ENCODE data around the gene ARMC5. TPM values are rescaled to one million over a fixed set of nuclear protein-coding genes. Genes with fewer than 3 reads are reported as not detected.

Gene ARMC5
- total and polyA plus RNA-seq, 9 of the 15 experiments (the other 6 are each of a cell fraction or from before 2014, with no cell fraction given): 0.11 to 13.5 (median 2.1) TPM

DNA sequence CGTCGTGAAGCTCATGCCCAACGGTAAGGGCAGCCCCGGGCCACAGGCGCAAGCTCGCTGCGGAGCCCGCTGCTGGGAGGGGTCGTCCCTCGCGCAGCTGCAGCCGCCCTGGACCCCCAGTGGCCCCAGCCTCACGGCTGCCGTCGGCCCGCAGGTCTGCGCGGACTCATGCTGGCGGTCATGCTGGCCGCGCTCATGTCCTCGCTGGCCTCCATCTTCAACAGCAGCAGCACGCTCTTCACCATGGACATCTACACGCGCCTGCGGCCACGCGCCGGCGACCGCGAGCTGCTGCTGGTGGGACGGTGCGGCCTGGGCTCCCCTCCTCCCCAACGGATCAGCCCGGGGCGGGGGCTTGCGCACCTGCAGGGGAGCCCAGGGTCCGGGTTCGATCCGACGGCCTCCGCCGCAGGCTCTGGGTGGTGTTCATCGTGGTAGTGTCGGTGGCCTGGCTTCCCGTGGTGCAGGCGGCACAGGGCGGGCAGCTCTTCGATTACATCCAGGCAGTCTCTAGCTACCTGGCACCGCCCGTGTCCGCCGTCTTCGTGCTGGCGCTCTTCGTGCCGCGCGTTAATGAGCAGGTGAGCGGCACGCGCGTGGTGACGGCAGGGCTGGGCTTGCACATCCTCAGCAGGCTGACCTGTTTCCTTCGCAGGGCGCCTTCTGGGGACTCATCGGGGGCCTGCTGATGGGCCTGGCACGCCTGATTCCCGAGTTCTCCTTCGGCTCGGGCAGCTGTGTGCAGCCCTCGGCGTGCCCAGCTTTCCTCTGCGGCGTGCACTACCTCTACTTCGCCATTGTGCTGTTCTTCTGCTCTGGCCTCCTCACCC is 29.4 kb downstream of the ARMC5 start (continued):
- TF ChIP-seq, protein P1, sequence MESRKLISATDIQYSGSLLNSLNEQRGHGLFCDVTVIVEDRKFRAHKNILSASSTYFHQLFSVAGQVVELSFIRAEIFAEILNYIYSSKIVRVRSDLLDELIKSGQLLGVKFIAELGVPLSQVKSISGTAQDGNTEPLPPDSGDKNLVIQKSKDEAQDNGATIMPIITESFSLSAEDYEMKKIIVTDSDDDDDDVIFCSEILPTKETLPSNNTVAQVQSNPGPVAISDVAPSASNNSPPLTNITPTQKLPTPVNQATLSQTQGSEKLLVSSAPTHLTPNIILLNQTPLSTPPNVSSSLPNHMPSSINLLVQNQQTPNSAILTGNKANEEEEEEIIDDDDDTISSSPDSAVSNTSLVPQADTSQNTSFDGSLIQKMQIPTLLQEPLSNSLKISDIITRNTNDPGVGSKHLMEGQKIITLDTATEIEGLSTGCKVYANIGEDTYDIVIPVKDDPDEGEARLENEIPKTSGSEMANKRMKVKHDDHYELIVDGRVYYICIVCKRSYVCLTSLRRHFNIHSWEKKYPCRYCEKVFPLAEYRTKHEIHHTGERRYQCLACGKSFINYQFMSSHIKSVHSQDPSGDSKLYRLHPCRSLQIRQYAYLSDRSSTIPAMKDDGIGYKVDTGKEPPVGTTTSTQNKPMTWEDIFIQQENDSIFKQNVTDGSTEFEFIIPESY (CRISPR knock-in tag; IDR thresholded peaks at IDR 0.05): peak; percentile 90
- no peak for TF ChIP-seq SRF (CRISPR knock-in tag; IDR thresholded peaks at IDR 0.05)
- TF ChIP-seq STAT5A (IDR thresholded peaks at IDR 0.05; ENCODE audit: borderline replicate concordance, low read length): no peak
- TF ChIP-seq CBFA2T3 (IDR thresholded peaks at IDR 0.05): no peak
- peak; percentile 20 for TF ChIP-seq CCNT2 (IDR thresholded peaks at IDR 0.05; ENCODE audit: borderline replicate concordance, extremely low read depth, insufficient read length, low read depth, low read length)
- TF ChIP-seq BRD4 (IDR thresholded peaks at IDR 0.05): no peak
- TF ChIP-seq, protein P2, sequence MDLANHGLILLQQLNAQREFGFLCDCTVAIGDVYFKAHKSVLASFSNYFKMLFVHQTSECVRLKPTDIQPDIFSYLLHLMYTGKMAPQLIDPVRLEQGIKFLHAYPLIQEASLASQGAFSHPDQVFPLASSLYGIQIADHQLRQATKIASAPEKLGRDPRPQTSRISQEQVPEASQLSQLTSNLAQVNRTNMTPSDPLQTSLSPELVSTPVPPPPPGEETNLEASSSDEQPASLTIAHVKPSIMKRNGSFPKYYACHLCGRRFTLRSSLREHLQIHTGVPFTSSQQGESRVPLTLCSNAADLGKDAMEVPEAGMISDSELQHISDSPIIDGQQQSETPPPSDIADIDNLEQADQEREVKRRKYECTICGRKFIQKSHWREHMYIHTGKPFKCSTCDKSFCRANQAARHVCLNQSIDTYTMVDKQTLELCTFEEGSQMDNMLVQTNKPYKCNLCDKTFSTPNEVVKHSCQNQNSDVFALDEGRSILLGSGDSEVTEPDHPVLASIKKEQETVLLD (IDR thresholded peaks at IDR 0.05): no peak
- TF ChIP-seq MECOM (CRISPR knock-in tag; IDR thresholded peaks at IDR 0.05): no peak
- TF ChIP-seq, protein P3, sequence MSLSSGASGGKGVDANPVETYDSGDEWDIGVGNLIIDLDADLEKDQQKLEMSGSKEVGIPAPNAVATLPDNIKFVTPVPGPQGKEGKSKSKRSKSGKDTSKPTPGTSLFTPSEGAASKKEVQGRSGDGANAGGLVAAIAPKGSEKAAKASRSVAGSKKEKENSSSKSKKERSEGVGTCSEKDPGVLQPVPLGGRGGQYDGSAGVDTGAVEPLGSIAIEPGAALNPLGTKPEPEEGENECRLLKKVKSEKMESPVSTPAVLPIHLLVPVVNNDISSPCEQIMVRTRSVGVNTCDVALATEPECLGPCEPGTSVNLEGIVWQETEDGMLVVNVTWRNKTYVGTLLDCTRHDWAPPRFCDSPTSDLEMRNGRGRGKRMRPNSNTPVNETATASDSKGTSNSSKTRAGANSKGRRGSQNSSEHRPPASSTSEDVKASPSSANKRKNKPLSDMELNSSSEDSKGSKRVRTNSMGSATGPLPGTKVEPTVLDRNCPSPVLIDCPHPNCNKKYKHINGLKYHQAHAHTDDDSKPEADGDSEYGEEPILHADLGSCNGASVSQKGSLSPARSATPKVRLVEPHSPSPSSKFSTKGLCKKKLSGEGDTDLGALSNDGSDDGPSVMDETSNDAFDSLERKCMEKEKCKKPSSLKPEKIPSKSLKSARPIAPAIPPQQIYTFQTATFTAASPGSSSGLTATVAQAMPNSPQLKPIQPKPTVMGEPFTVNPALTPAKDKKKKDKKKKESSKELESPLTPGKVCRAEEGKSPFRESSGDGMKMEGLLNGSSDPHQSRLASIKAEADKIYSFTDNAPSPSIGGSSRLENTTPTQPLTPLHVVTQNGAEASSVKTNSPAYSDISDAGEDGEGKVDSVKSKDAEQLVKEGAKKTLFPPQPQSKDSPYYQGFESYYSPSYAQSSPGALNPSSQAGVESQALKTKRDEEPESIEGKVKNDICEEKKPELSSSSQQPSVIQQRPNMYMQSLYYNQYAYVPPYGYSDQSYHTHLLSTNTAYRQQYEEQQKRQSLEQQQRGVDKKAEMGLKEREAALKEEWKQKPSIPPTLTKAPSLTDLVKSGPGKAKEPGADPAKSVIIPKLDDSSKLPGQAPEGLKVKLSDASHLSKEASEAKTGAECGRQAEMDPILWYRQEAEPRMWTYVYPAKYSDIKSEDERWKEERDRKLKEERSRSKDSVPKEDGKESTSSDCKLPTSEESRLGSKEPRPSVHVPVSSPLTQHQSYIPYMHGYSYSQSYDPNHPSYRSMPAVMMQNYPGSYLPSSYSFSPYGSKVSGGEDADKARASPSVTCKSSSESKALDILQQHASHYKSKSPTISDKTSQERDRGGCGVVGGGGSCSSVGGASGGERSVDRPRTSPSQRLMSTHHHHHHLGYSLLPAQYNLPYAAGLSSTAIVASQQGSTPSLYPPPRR (CRISPR knock-in tag; IDR thresholded peaks at IDR 0.05; ENCODE audit: borderline replicate concordance): no peak
- no peak for TF ChIP-seq NFE2 (IDR thresholded peaks at IDR 0.05; ENCODE audit: low read depth)
- TF ChIP-seq CBX2 (IDR thresholded peaks at IDR 0.05; ENCODE audit: insufficient read depth, low read length, poor library complexity, severe bottlenecking): no peak
- no peak for TF ChIP-seq TRIM28 (IDR thresholded peaks at IDR 0.05)
- no peak for TF ChIP-seq PHF21A (IDR thresholded peaks at IDR 0.05; ENCODE audit: borderline replicate concordance, low read depth)
- peak; percentile 10 for TF ChIP-seq POLR2G (IDR thresholded peaks at IDR 0.05; ENCODE audit: low read depth, low read length)
- TF ChIP-seq ZNF24 (IDR thresholded peaks at IDR 0.05): no peak
- TF ChIP-seq SMAD1 (IDR thresholded peaks at IDR 0.05; ENCODE audit: low read depth, low read length, partially characterized antibody): no peak
- TF ChIP-seq SOX6 (IDR thresholded peaks at IDR 0.05): no peak
- TF ChIP-seq ATF1 (CRISPR knock-in tag; IDR thresholded peaks at IDR 0.05): no peak
- no peak for TF ChIP-seq ATF1 (tag; IDR thresholded peaks at IDR 0.05)
- TF ChIP-seq ARID1B (IDR thresholded peaks at IDR 0.05): no peak
- no peak for TF ChIP-seq SIN3B (IDR thresholded peaks at IDR 0.05; ENCODE audit: low read depth)
- no peak for TF ChIP-seq NFYB (IDR thresholded peaks at IDR 0.05; ENCODE audit: extremely low read depth, insufficient read length)
